NCI-H2227 (cell line): ENCODE data around the gene CFAP157.

Experiments
- DNase-seq: peaks from one replicate; lab custom pipeline; 2025; ENCODE audit not compliant: unreplicated experiment; lab: John Stamatoyannopoulos, UW

Gene CFAP157

GRCh38 chr9:127706836-127707241, at the start of gene CFAP157:
Gene CFAP157, plus strand, starts transcription at chr9:127706988. Its CDS starts 44 bp downstream, at chr9:127707032.
- DNase-seq, result peak; percentile 16

GRCh38 chr9:127658428-127658827, 48.4 kb upstream of the CFAP157 start:
- DNase-seq, result no peak

GRCh38 chr9:127660886-127661741, 45.7 kb upstream of the CFAP157 start:
- DNase-seq, result peak; percentile 88

- DNase-seq, result no peak
These were observed 44.2 kb upstream of the CFAP157 start for GRCh38 chr9:127662617-127663016.

- no peak for DNase-seq
These were observed 42.5 kb upstream of the CFAP157 start for GRCh38 chr9:127664324-127664677.

- no peak for DNase-seq
These were observed 41.9 kb upstream of the CFAP157 start for GRCh38 chr9:127664678-127665507.

- DNase-seq, result no peak
These were observed 39.5 kb upstream of the CFAP157 start for GRCh38 chr9:127667127-127667844.

- no peak for DNase-seq
These were observed 38.9 kb upstream of the CFAP157 start for GRCh38 chr9:127667906-127668305.

GRCh38 chr9:127673234-127673633, 33.6 kb upstream of the CFAP157 start:
- no peak for DNase-seq

GRCh38 chr9:127676638-127677037, 30.1 kb upstream of the CFAP157 start:
- no peak for DNase-seq

GRCh38 chr9:127679506-127679905, 27.3 kb upstream of the CFAP157 start:
- no peak for DNase-seq

- no peak for DNase-seq
These were observed 26.6 kb upstream of the CFAP157 start for GRCh38 chr9:127680226-127680625.

GRCh38 chr9:127680846-127681245, 25.9 kb upstream of the CFAP157 start:
- DNase-seq, result no peak

GRCh38 chr9:127682351-127683136, 24.2 kb upstream of the CFAP157 start:
- DNase-seq, result no peak

GRCh38 chr9:127683723-127684122, 23.1 kb upstream of the CFAP157 start:
- DNase-seq, result no peak

- DNase-seq, result no peak
These were observed 22.2 kb upstream of the CFAP157 start for GRCh38 chr9:127684576-127684975.

GRCh38 chr9:127686461-127687393, 20.1 kb upstream of the CFAP157 start:
- no peak for DNase-seq

- DNase-seq, result no peak
These were observed 17.3 kb upstream of the CFAP157 start for GRCh38 chr9:127689329-127690000.

GRCh38 chr9:127690735-127691134, 16.1 kb upstream of the CFAP157 start:
- no peak for DNase-seq
